Upper lobe of right lung (tissue), 1 donor: ENCODE results near the gene PHKA1. TPM values are rescaled to one million over a fixed set of nuclear protein-coding genes. Genes with fewer than 3 reads are reported as not detected.

Experiments
- ATAC-seq: fragments of 200-7000 bp; cut with Tn5 transposase; one replicate; pipeline ENCODE4 v1.9.1; 2020; ENCODE audit warnings: mild to moderate bottlenecking, moderate library complexity
- DNase-seq: peaks from one replicate; pipeline ENCODE4 v3.0.0-alpha.2; 2020
- H3K27ac ChIP-seq: fragments of 200-600 bp; one replicate; pipeline ENCODE4 v1.8.0; 2022
- H3K27me3 ChIP-seq: fragments of 200-600 bp; one replicate; pipeline ENCODE4 v1.8.0; 2022; ENCODE audit warnings: mild to moderate bottlenecking
- H3K36me3 ChIP-seq: fragments of 200-600 bp; one replicate; pipeline ENCODE4 v1.8.0; 2022
- H3K4me1 ChIP-seq: fragments of 200-600 bp; one replicate; pipeline ENCODE4 v1.8.0; 2022
- H3K4me3 ChIP-seq: fragments of 200-600 bp; one replicate; pipeline ENCODE4 v1.8.0; 2022; ENCODE audit warnings: mild to moderate bottlenecking
- H3K9me3 ChIP-seq: fragments of 200-600 bp; one replicate; pipeline ENCODE4 v1.8.0; 2022
- CTCF ChIP-seq: fragments of 200-600 bp; IDR thresholded peaks from one replicate; pipeline ENCODE4 v1.8.0; 2022; ENCODE audit warnings: antibody characterized with exemption
- intact Hi-C: fragments of 100-400 bp; cut with DNase I; formaldehyde crosslinking; loops from one replicate; pipeline ENCODE4 v1.11.0; 2022
- total RNA-seq: library from RNA; stranded (reverse); fragmentation: NEBNext Ultra II Directional; extraction: Animal tissue kit (Norgen Biotek cat#: 25700); gene quantifications from one replicate; pipeline ENCODE4 v1.2.1, GENCODE V29; 2021
- donor health status: DM: no; HTN: yes; CAD: no; lungs with severe emphysema.

PHKA1 gene
- total RNA-seq, 1 donor from 2014 or later: 4.2 TPM

GRCh38 chrX:72624194-72624593, 89.9 kb downstream of the PHKA1 start:
- H3K27ac ChIP-seq: no peak overlapping the region
- TF ChIP-seq CTCF: no peak
- no peak overlapping the region for H3K4me3 ChIP-seq
- no peaks in the 10 kb centered on the region for H3K4me1 ChIP-seq
- intact Hi-C loops: no loop called here
- no peaks in the 10 kb centered on the region for H3K27me3 ChIP-seq
- no peaks in the 10 kb centered on the region for H3K36me3 ChIP-seq
- DNase-seq: no peak
- no peaks in the 10 kb centered on the region for H3K9me3 ChIP-seq
- ATAC-seq: no peak

- H3K4me3 ChIP-seq: no peak overlapping the region
- ATAC-seq (no peak), DNase-seq (no peak)
- intact Hi-C loops: no loop called here
- no peak overlapping the region for H3K27ac ChIP-seq
- H3K4me1 ChIP-seq: no peaks in the 10 kb centered on the region
- no peaks in the 10 kb centered on the region for H3K36me3 ChIP-seq
- H3K9me3 ChIP-seq: no peaks in the 10 kb centered on the region
- no peak for TF ChIP-seq CTCF
- no peaks in the 10 kb centered on the region for H3K27me3 ChIP-seq
Measured at GRCh38 chrX:72621625-72622485, 92.3 kb downstream of the PHKA1 start.

- no peak for ATAC-seq
- Histone ChIP-seq H3K36me3 (no peaks in the 10 kb centered on the region), H3K4me3 (no peak overlapping the region), H3K9me3 (no peaks in the 10 kb centered on the region), H3K27me3 (no peaks in the 10 kb centered on the region), H3K4me1 (no peaks in the 10 kb centered on the region), H3K27ac (no peak overlapping the region)
- TF ChIP-seq CTCF: no peak
- intact Hi-C loops: no loop called here
- DNase-seq: no peak
Measured at GRCh38 chrX:72621163-72621562, 92.9 kb downstream of the PHKA1 start.

GRCh38 chrX:72620550-72621145, 93.5 kb downstream of the PHKA1 start:
- no peaks in the 10 kb centered on the region for H3K4me1 ChIP-seq
- no peak overlapping the region for H3K4me3 ChIP-seq
- ATAC-seq: peak; percentile 62
- no peak for DNase-seq
- no peaks in the 10 kb centered on the region for H3K9me3 ChIP-seq
- intact Hi-C loops: no loop called here
- no peak for TF ChIP-seq CTCF
- H3K27ac ChIP-seq: no peak overlapping the region
- no peaks in the 10 kb centered on the region for H3K27me3 ChIP-seq
- no peaks in the 10 kb centered on the region for H3K36me3 ChIP-seq

DNA sequence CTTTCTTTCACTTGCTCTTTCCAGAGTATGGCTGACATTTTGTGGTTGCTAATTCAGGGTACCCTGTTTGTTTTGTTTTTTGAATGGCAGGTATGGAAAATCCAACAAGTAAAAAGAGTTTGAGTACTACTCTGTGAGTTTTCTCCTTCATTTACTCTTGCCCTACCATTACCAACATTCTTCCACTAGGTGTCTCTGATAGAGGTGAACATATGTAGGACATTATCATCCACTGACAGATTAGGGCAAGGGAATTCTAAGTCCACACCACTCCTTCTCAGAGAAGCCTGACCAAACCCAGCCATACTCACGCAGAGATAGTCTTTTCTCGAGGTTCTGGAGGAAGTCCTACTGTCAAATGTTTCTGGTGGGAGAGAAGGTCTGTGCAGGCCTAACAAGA, 104.8 kb downstream of the PHKA1 start:
- Histone ChIP-seq H3K9me3 (no peaks in the 10 kb centered on the region), H3K27me3 (no peaks in the 10 kb centered on the region), H3K4me1 (no peaks in the 10 kb centered on the region), H3K36me3 (no peaks in the 10 kb centered on the region), H3K4me3 (no peak overlapping the region), H3K27ac (no peak overlapping the region)
- intact Hi-C loops: no loop called here
- ATAC-seq (no peak), DNase-seq (no peak)
- no peak for TF ChIP-seq CTCF
